GM12878 (cell line): Measurements from ENCODE around the gene FGD1. TPM values are rescaled to one million over a fixed set of nuclear protein-coding genes. Genes with fewer than 3 reads are reported as not detected.
"Not testable (repeated sequence)": the region's sequence is repeated elsewhere in the genome, so short reads cannot be mapped to it uniquely, and the experiment has no call there.

Experiments
- ATAC-seq: fragments of 200-7000 bp; cut with Tn5 transposase; 3 replicates; pipeline ENCODE4 v1.9.1; 2020; ENCODE audit warnings: mild to moderate bottlenecking, moderate library complexity
- BruUV-seq: library from RNA; stranded (reverse); fragments of 400-500 nt; replicated peaks from 2 replicates; lab custom pipeline; 2021; lab: Mats Ljungman, UMichigan
- CTCF ChIA-PET: fragments of 300-600 bp; sonication (Branson Sonifier 250); formaldehyde crosslinking; extraction: SDS; loops from one replicate; lab custom pipeline; 2021; ENCODE audit warnings: inconsistent platforms; lab: Yijun Ruan, JAX
- POLR2A ChIA-PET: fragments of 350-600 bp; formaldehyde crosslinking; extraction: SDS; loops from one replicate; lab custom pipeline; 2021; ENCODE audit warnings: inconsistent platforms; lab: Charles Lee
- RAD21 ChIA-PET: fragments of 300-600 bp; sonication (Branson Sonifier 250); formaldehyde crosslinking; loops from one replicate; lab custom pipeline; 2023; ENCODE audit warnings: antibody characterized with exemption; ENCODE audit not compliant: unreplicated experiment; lab: Charles Lee
- SMC1A ChIA-PET: fragments of 300-600 bp; sonication (Branson Sonifier 250); formaldehyde crosslinking; loops from one replicate; lab custom pipeline; 2023; ENCODE audit not compliant: unreplicated experiment, uncharacterized antibody; lab: Charles Lee
- DNase-seq: peaks from one replicate; pipeline ENCODE4 v3.0.0-alpha.2; 2011; ENCODE audit warnings: low read depth, low spot score
- FAIRE-seq: peaks from 3 replicates; lab custom pipeline; 2011; peaks lifted over from hg19 to GRCh38; lab: Jason Lieb, UNC
- H2AFZ ChIP-seq: 2 replicates; pipeline ENCODE4 v1.6.0; 2011; ENCODE audit warnings: low read depth, low read length, control low read depth; ENCODE audit not compliant: control insufficient read depth
- H3K27ac ChIP-seq: 2 replicates; pipeline ENCODE4 v1.5.1; 2011; ENCODE audit warnings: control low read depth; ENCODE audit not compliant: control insufficient read depth, insufficient read depth
- H3K27me3 ChIP-seq, 2 experiments: replicated peaks in 1 of 2; 2 replicates each; pipeline versions ENCODE4 v1.6.0 to v1.6.1; 2011; ENCODE audit warnings: low read length in 1 of 2; ENCODE audit not compliant: control insufficient read depth in 2 of 2, insufficient read depth in 2 of 2
- H3K36me3 ChIP-seq, 2 experiments: 2 replicates each; pipeline ENCODE4 v1.5.1; 2011; ENCODE audit warnings: low read length in 1 of 2; ENCODE audit not compliant: control insufficient read depth in 2 of 2, insufficient read depth in 2 of 2
- H3K4me1 ChIP-seq: 2 replicates; pipeline ENCODE4 v1.6.1; 2011; ENCODE audit warnings: mild to moderate bottlenecking, low read length, moderate library complexity, mixed read lengths; ENCODE audit not compliant: control insufficient read depth, insufficient read depth
- H3K4me2 ChIP-seq: 2 replicates; pipeline ENCODE4 v1.6.0; 2011; ENCODE audit warnings: control low read depth; ENCODE audit not compliant: control insufficient read depth, insufficient read depth
- H3K4me3 ChIP-seq: fragments of 200-600 bp; sonication (generic); 2 replicates; pipeline ENCODE4 v1.5.1; 2016
- H3K79me2 ChIP-seq: 2 replicates; pipeline ENCODE4 v1.6.0; 2011; ENCODE audit warnings: low read length; ENCODE audit not compliant: control insufficient read depth, insufficient read depth
- H3K9ac ChIP-seq: 2 replicates; pipeline ENCODE4 v1.8.0; 2011; ENCODE audit warnings: low read length, control low read depth, mixed read lengths; ENCODE audit not compliant: control insufficient read depth, insufficient read depth
- H3K9me3 ChIP-seq: replicated peaks from 3 replicates; pipeline ENCODE4 v1.5.1; 2011; ENCODE audit warnings: mild to moderate bottlenecking, low read length; ENCODE audit not compliant: control insufficient read depth, insufficient read depth
- H4K20me1 ChIP-seq: 2 replicates; pipeline ENCODE4 v1.6.0; 2011; ENCODE audit not compliant: control insufficient read depth, insufficient read depth
- BMI1 ChIP-seq: fragments of 450-650 bp; IDR thresholded peaks from 2 replicates; pipeline ENCODE4 v1.6.1; 2016; ENCODE audit warnings: mild to moderate bottlenecking, moderate library complexity, borderline replicate concordance
- CHD2 ChIP-seq: IDR thresholded peaks from 2 replicates; pipeline ENCODE4 v1.6.1; 2011; ENCODE audit warnings: low read depth, low read length, improper control_type of control experiment, borderline replicate concordance
- EGR1 ChIP-seq, 2 experiments: IDR thresholded peaks; 1 replicate in 1 of 2; 2 replicates in 1 of 2; pipeline ENCODE4 v1.6.1; 2011 to 2012; ENCODE audit warnings: low read depth in 2 of 2, low read length in 2 of 2, borderline replicate concordance in 1 of 2, mild to moderate bottlenecking in 1 of 2, moderate library complexity in 1 of 2
- IKZF1 ChIP-seq: fragments of 450-650 bp; conservative IDR thresholded peaks from 2 replicates; pipeline ENCODE4 v1.6.1; 2017; ENCODE audit warnings: antibody characterized with exemption, mild to moderate bottlenecking
- IRF4 ChIP-seq: IDR thresholded peaks from 2 replicates; pipeline ENCODE4 v1.6.1; 2011; ENCODE audit warnings: low read depth, low read length
- JUNB ChIP-seq: IDR thresholded peaks from 2 replicates; pipeline ENCODE4 v1.6.1; 2016; ENCODE audit warnings: antibody characterized with exemption, mild to moderate bottlenecking
- NFYA ChIP-seq: IDR thresholded peaks from 2 replicates; pipeline ENCODE4 v1.6.1; 2011; ENCODE audit warnings: low read depth, mild to moderate bottlenecking, low read length, improper control_type of control experiment, borderline replicate concordance
- SMARCA5 ChIP-seq: fragments of 450-650 bp; IDR thresholded peaks from 2 replicates; pipeline ENCODE4 v1.6.1; 2017; ENCODE audit warnings: mild to moderate bottlenecking
- TCF12 ChIP-seq: IDR thresholded peaks from 2 replicates; pipeline ENCODE4 v1.6.1; 2011; ENCODE audit warnings: low read depth, mild to moderate bottlenecking, low read length
- ZNF217 ChIP-seq: fragments of 450-650 bp; IDR thresholded peaks from 2 replicates; pipeline ENCODE4 v1.6.1; 2017; ENCODE audit warnings: antibody characterized with exemption, mild to moderate bottlenecking
- WGBS: methylation state at CpG from one replicate; pipeline ENCODE4 v1.1.6; 2016; ENCODE audit warnings: low lambda C conversion rate; ENCODE audit not compliant: insufficient replicate concordance, insufficient coverage; ENCODE audit errors: missing lambda C conversion rate; 5-methylcytosine and 5-hydroxymethylcytosine counted together
- in situ Hi-C: fragments of 300-500 bp; cut with MboI; formaldehyde crosslinking; loops from 9 replicates; pipeline ENCODE4 v1.14.3; 2018; ENCODE audit warnings: mixed read lengths
- intact Hi-C: fragments of 100-400 bp; cut with micrococcal nuclease; formaldehyde crosslinking; loops from one replicate; pipeline ENCODE4 v1.14.2; 2022; ENCODE audit not compliant: unreplicated experiment
- polyA plus RNA-seq, 11 experiments: library from polyadenylated mRNA; depleted of rRNA in 4 of 11; unstranded in 6 of 11; stranded (reverse) in 5 of 11; fragments of >200 nt; fragmentation: Nextera tagmentation in 4 of 11; fragmentation: Illumina TruSeq in 1 of 11; extraction: Ambion mirVana in 4 of 11; extraction: Trizol in 1 of 11; gene quantifications; 1 replicate in 1 of 11; 2 replicates in 10 of 11; pipeline versions ENCODE4 v1.2.1 to v1.2.3, GENCODE V29; 2011 to 2016; ENCODE audit warnings: inconsistent platforms in 2 of 11, missing spikeins in 2 of 11, low read depth in 1 of 11
- total RNA-seq, 4 experiments: library from RNA; depleted of rRNA in 3 of 4; stranded (reverse); fragments of >200 nt in 3 of 4; fragmentation: Illumina TruSeq in 1 of 4; extraction: Trizol in 1 of 4; gene quantifications; 2 replicates each; pipeline versions ENCODE4 v1.2.1 to v1.2.3, GENCODE V29; 2013 to 2021
- TF ChIP-seq, protein P1 (sequence below): IDR thresholded peaks from 2 replicates; pipeline ENCODE4 v1.6.1; 2011; ENCODE audit warnings: borderline replicate concordance, low read depth, mild to moderate bottlenecking, moderate library complexity, low read length; ENCODE audit not compliant: insufficient read depth, poor library complexity, severe bottlenecking
- TF ChIP-seq, protein P2 (sequence below): fragments of 450-650 bp; IDR thresholded peaks from 2 replicates; pipeline ENCODE4 v1.6.1; 2014; ENCODE audit warnings: mild to moderate bottlenecking
- TF ChIP-seq, protein P3 (sequence below): IDR thresholded peaks from 2 replicates; pipeline ENCODE4 v1.6.1; 2012; ENCODE audit warnings: low read depth, low read length, improper control_type of control experiment

The FGD1 gene
- total and polyA plus RNA-seq, 10 of the 15 experiments (the other 5 are each of a cell fraction or from before 2014, with no cell fraction given), result 0.05 to 0.50 (median 0.45) TPM; not detected in 7

DNA sequence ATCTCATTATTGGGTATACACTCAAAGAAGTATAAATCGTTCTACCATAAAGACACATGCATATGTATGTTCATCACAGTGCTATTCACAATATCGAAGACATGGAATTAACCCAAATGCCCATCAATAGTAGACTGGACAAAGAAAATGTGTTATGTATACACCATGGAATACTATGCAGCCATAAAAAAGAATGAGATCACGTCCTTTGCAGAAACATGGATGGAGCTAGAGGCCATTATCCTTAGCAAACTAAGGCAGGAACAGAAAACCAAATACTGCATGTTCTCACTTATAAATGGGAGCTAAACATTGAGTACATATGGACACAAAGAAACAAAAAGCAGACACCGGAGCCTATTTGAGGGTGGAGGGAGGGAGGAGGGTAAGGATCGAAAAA lies 6.2 kb downstream of the FGD1 start:
- H3K27me3 ChIP-seq, CTCF ChIA-PET, H3K79me2 ChIP-seq, H3K27ac ChIP-seq, H2AFZ ChIP-seq, BruUV-seq, RAD21 ChIA-PET, in situ Hi-C loops, H4K20me1 ChIP-seq, ATAC-seq, SMC1A ChIA-PET, DNase-seq, FAIRE-seq, POLR2A ChIA-PET, H3K4me2 ChIP-seq, H3K9me3 ChIP-seq, H3K4me1 ChIP-seq, H3K36me3 ChIP-seq, H3K4me3 ChIP-seq, H3K9ac ChIP-seq, intact Hi-C loops: not testable (repeated sequence)
- 33% methylated on average over 5 of the region's 5 CpGs for WGBS

DNA sequence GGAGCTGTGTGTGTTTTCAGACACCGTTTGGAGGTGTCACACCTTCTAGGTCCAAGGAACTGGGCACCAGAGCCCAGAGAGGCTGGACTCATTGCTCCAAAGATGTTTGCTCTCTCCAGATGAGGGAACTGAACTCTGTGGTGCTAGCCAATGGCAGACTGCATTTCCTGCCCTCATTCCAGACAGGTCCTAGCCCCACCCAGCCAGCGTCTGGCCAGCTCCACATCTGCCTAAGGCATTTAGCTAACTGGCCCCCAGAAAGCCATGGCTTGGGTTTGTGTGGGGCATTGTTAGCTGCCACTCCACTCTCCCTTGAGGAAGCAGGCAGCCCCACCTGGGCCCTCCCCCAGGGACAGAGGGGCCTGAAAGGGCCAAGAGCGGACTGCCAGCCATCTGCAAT lies 11.4 kb downstream of the FGD1 start:
- CTCF ChIA-PET, result no interaction called here
- 9% methylated on average over 3 of the region's 3 CpGs for WGBS
- Histone ChIP-seq H3K79me2 (no peaks in the 10 kb centered on the region), H3K4me3 (no peak overlapping the region), H3K9ac (no peak overlapping the region), H3K4me1 (no peaks in the 10 kb centered on the region), H3K4me2 (no peak overlapping the region), H3K27me3 (no peaks in the 10 kb centered on the region), H4K20me1 (no peaks in the 10 kb centered on the region), H3K9me3 (no peaks in the 10 kb centered on the region), H2AFZ (no peak overlapping the region), H3K27ac (no peak overlapping the region), H3K36me3 (no peaks in the 10 kb centered on the region)
- RAD21 ChIA-PET, result no interaction called here
- POLR2A ChIA-PET, result no interaction called here
- in situ Hi-C loops (no loop called here), intact Hi-C loops (no loop called here)
- ATAC-seq, result no peak
- DNase-seq, result no peak
- SMC1A ChIA-PET, result no interaction called here
- FAIRE-seq, result no peak
- BruUV-seq, result no TSS peak
- TF ChIP-seq IKZF1 (no peak), JUNB (no peak), EGR1 (IDR thresholded peaks at IDR 0.05; ENCODE audit: borderline replicate concordance in 1 of 2, low read depth in 2 of 2, low read length in 2 of 2) (no peak), CHD2 (no peak), ZNF217 (no peak), NFYA (no peak), BMI1 (no peak), IRF4 (no peak), SMARCA5 (no peak), TCF12 (no peak)
- TF ChIP-seq, protein P1, sequence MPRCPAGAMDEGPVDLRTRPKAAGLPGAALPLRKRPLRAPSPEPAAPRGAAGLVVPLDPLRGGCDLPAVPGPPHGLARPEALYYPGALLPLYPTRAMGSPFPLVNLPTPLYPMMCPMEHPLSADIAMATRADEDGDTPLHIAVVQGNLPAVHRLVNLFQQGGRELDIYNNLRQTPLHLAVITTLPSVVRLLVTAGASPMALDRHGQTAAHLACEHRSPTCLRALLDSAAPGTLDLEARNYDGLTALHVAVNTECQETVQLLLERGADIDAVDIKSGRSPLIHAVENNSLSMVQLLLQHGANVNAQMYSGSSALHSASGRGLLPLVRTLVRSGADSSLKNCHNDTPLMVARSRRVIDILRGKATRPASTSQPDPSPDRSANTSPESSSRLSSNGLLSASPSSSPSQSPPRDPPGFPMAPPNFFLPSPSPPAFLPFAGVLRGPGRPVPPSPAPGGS, result no peak
- TF ChIP-seq, protein P2, sequence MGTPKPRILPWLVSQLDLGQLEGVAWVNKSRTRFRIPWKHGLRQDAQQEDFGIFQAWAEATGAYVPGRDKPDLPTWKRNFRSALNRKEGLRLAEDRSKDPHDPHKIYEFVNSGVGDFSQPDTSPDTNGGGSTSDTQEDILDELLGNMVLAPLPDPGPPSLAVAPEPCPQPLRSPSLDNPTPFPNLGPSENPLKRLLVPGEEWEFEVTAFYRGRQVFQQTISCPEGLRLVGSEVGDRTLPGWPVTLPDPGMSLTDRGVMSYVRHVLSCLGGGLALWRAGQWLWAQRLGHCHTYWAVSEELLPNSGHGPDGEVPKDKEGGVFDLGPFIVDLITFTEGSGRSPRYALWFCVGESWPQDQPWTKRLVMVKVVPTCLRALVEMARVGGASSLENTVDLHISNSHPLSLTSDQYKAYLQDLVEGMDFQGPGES, result no peak
- TF ChIP-seq, protein P3, sequence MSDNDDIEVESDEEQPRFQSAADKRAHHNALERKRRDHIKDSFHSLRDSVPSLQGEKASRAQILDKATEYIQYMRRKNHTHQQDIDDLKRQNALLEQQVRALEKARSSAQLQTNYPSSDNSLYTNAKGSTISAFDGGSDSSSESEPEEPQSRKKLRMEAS, result no peak
